Neural cell (in vitro differentiated cells): ENCODE results near the gene PNPLA2.

ENCODE experiments used
- CTCF ChIP-seq: fragments of 450-650 bp; IDR thresholded peaks from 2 replicates; pipeline ENCODE4 v1.5.1; 2014; ENCODE audit warnings: antibody characterized with exemption, mild to moderate bottlenecking, moderate library complexity; ENCODE audit not compliant: poor library complexity, severe bottlenecking
- EP300 ChIP-seq: fragments of 450-650 bp; conservative IDR thresholded peaks from 2 replicates; pipeline ENCODE4 v1.6.1; 2014; ENCODE audit warnings: antibody characterized with exemption, mild to moderate bottlenecking, moderate library complexity; ENCODE audit not compliant: poor library complexity, severe bottlenecking
- EZH2 ChIP-seq: fragments of 200-600, 300-800 bp; shearing (Covaris generic), sonication (generic); IDR thresholded peaks from 2 replicates; pipeline ENCODE4 v1.6.1; 2014; ENCODE audit warnings: antibody characterized with exemption, low read length, borderline replicate concordance, mild to moderate bottlenecking; ENCODE audit not compliant: insufficient read depth, poor library complexity, severe bottlenecking
- MXI1 ChIP-seq: fragments of 450-650 bp; conservative IDR thresholded peaks from 2 replicates; pipeline ENCODE4 v1.6.1; 2014; ENCODE audit warnings: antibody characterized with exemption, mild to moderate bottlenecking; ENCODE audit not compliant: poor library complexity, severe bottlenecking
- POLR2AphosphoS5 ChIP-seq: IDR thresholded peaks from 2 replicates; pipeline ENCODE4 v1.6.1; 2012
- SMC3 ChIP-seq: fragments of 450-650 bp; conservative IDR thresholded peaks from 2 replicates; pipeline ENCODE4 v1.6.1; 2014; ENCODE audit warnings: antibody characterized with exemption, mild to moderate bottlenecking, moderate library complexity; ENCODE audit not compliant: poor library complexity
- TAF1 ChIP-seq: IDR thresholded peaks from 2 replicates; pipeline ENCODE4 v1.6.1; 2012; ENCODE audit warnings: low read depth
- TF ChIP-seq, protein P1 (sequence below): IDR thresholded peaks from 2 replicates; pipeline ENCODE4 v1.6.1; 2012; ENCODE audit warnings: borderline replicate concordance

DNA sequence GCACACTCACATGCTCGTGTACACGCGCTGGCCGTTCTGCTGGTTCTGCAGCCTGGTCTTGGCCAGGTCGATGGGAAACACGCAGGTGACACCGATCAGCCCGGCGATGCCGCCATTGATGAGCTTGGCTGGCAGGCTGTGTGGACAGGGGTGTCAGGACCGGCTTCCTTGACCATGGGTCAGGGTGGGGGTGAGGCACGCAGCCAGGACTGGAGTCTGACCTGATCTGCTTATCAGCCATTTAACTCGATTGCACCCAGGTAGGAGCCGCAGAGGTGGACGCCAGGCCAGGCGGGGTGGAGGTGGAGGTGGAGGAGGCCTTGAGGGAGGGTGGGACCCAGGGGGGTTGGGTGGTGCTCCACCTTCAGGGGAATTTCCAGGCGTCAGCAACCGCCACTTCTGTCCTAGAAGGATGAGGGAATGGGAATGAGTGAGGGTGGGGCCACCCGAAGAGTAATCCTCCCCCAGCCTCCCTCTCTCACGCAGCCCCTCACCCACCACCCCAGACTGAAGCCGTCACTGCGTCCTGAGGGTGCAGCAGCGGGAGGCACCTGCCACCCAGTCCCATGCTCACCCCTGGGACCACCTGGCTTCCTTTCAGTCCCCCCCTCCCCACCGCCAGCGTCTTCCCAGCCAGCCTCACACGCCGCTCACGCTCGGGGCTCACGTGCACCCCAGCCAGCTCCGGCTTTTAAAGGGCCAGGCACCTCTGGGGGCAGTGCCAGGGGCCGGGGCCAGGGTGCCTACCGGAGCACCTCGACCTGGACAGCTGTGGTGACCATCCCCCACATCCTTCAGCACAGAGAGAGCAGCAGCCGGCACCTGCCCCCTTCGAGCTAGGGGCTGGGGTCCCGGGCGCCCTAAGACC lies 23.7 kb upstream of the PNPLA2 start:
- TF ChIP-seq EZH2 (no peak), CTCF (no peak), POLR2AphosphoS5 (no peak), TAF1 (no peak), SMC3 (no peak), EP300 (no peak), MXI1 (no peak)
- TF ChIP-seq, protein P1, sequence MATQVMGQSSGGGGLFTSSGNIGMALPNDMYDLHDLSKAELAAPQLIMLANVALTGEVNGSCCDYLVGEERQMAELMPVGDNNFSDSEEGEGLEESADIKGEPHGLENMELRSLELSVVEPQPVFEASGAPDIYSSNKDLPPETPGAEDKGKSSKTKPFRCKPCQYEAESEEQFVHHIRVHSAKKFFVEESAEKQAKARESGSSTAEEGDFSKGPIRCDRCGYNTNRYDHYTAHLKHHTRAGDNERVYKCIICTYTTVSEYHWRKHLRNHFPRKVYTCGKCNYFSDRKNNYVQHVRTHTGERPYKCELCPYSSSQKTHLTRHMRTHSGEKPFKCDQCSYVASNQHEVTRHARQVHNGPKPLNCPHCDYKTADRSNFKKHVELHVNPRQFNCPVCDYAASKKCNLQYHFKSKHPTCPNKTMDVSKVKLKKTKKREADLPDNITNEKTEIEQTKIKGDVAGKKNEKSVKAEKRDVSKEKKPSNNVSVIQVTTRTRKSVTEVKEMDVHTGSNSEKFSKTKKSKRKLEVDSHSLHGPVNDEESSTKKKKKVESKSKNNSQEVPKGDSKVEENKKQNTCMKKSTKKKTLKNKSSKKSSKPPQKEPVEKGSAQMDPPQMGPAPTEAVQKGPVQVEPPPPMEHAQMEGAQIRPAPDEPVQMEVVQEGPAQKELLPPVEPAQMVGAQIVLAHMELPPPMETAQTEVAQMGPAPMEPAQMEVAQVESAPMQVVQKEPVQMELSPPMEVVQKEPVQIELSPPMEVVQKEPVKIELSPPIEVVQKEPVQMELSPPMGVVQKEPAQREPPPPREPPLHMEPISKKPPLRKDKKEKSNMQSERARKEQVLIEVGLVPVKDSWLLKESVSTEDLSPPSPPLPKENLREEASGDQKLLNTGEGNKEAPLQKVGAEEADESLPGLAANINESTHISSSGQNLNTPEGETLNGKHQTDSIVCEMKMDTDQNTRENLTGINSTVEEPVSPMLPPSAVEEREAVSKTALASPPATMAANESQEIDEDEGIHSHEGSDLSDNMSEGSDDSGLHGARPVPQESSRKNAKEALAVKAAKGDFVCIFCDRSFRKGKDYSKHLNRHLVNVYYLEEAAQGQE: no peak
